GM18907 (cell line): ENCODE data around the gene COQ10B.
"Not testable (repeated sequence)": the region's sequence is repeated elsewhere in the genome, so short reads cannot be mapped to it uniquely, and the experiment has no call there.

Source experiments
- ATAC-seq: cut with Tn5 transposase; IDR thresholded peaks from one replicate; pipeline ENCODE4 v1.9.1; 2021; ENCODE audit warnings: mild to moderate bottlenecking, moderate library complexity; ENCODE audit not compliant: unreplicated experiment

Gene COQ10B

DNA sequence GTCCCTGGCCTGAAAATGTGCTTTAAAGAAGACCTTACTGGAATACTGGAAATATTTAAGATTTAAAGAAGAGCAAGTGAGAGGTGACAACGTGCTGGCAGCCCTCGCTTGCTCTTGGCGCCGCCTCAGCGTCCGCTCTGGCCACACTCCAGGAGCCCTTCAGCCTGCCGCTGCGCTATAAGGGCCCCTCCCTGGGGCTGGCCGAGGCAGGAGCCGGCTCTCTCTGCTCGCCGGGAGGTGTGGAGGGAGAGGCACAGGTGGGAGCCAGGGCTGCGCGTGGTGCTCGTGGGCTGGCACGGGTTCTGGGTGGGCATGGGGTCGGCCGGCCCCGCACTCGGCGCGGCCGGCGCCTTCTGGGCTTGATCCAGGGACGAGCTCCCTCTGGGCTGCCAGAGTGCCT, 2.9 kb upstream of the COQ10B start:
- no peak for ATAC-seq

- ATAC-seq: not testable (repeated sequence)
Measured at GRCh38 chr2:197450935-197451358, 2.4 kb upstream of the COQ10B start.

DNA sequence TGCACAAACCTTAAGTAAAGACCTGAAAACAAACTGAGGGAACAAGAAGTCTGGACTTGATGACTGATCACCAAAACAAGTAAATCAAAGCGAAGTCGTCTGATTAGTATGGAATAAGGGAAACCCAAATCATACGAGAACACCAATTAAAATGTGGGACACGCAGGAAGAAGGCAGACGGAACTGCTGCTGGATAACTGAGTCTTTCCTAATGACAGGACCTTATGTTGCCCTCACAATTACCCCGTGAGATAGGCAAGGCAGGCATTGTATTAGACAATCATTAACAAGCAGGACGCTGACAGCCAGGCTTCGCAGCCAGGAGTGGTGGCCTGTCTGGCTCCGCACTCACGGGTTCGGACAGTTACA, 614 bp upstream of the COQ10B start:
- ATAC-seq: no peak

GRCh38 chr2:197453914-197454398, 604 bp downstream of the COQ10B start:
- peak; percentile 43 for ATAC-seq

DNA sequence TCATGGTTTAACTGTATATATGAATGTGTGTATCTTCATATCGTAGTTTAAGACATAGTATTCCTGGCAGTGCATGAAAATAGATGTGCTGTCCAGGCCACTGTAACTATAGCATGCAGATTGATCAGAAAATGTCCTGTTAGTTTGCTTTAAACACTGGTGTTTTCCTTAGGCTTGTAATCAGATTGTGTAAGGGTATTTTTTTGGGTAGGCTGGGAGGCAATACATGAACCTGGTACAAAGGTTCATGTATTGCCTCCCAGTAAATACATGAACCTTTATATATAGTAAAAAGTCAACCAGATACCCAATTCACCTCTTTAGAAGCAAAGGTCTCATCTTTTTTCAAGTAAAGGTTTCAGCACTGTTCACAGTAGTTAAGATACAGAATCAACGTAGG, 1.6 kb downstream of the COQ10B start:
- no peak for ATAC-seq

GRCh38 chr2:197455428-197455827, 2.1 kb downstream of the COQ10B start:
- ATAC-seq: no peak

DNA sequence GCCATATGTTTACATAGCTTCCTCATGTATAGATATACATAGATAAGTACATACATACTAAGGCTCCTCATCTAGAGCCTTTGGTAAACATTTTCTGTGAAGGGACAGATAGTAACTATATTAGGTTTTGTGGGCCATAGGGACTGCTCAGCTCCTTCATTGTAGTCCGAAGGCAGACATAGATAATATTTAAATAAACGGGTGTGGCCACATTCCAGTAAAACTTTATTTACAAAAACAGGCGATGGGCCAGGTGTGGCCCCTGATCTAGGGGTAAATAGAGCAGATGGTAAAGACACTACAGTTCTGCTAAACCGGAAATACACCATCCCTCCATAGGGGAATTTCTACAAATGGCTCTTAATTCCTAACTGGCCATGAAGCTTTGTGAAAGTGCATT, 7.3 kb downstream of the COQ10B start:
- no peak for ATAC-seq

GRCh38 chr2:197461057-197461456, 7.7 kb downstream of the COQ10B start:
- ATAC-seq: no peak

GRCh38 chr2:197464175-197464574, 10.8 kb downstream of the COQ10B start:
- no peak for ATAC-seq

DNA sequence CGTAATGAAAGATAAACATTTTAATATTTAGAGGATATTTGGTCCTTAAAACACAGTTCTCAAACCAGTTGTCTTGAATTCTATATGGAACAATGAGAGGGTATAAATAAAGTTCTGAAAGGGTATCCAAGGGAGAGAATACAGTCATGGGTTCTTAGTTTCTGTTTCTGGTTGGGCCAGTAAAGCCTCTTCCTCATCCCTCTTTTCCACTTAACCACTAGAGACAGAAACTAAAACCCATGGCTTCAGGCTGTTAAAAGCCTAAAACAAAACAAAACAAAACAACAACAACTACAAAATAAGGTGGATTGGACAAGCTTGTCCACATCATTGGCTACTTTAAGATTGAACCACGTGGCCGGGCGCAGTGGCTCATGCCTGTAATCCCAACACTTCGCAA, 18.8 kb downstream of the COQ10B start:
- no peak for ATAC-seq

DNA sequence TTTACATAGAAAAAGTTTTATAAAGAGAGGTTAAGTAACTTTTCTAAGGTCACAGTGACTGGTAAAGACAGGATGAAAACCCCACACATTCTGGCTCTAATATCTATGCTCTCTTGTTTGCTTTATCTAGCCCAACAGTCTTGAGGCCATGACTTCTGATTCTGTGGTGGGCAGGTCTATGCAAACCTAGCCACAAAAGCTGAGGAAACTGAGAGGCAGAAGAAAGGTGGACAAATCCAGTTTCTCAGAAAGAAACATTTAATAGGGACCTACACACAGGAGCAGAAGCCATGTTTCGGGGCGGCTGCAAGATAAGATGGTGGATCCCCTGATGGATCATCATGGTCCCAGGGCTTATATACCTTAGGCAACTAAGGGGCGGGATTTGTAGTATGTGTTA, 24.4 kb downstream of the COQ10B start:
- ATAC-seq: no peak

DNA sequence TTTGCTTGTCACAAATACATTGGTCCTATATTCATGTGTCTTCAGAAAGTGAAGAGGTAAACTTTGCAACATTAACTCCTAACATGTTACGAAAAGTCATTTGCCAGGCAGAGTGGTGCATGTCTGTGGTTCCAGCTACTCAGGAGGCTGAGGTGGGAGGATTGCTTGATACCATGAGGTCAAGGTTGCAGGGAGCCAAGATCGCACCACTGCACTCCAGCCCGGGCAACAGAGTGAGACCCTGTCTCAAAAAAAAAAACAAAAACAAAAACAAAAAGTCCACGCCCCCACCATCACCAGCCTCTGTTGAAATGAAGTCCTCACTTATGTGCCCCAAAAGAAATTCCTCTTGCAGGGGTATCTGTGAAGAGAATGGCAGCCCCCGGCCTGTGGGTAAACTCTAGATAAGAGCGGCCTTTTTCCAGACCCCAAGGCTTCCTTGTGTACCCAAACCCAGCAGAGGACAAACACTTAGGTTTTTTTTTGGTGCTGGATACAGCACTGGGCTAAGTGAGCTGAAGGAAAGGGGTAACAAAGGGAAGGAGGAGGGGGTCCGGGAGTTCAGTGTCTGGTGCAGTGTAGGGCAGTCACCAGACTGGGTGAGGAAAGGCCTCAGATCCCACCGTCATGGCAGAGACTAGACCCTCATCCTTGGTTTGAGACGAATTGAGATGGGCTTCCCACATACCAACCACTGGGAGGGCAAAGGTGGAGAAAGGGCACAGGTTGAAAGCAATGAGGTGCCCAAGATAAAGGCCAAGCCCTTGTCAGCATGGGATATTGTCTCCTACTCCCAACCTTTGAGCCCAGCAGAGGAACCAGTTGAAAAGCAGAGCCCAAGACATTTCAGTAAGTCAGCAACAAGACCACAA, 27.0 kb downstream of the COQ10B start:
- ATAC-seq: no peak

GRCh38 chr2:197484248-197484647, 30.9 kb downstream of the COQ10B start:
- ATAC-seq: not testable (repeated sequence)

DNA sequence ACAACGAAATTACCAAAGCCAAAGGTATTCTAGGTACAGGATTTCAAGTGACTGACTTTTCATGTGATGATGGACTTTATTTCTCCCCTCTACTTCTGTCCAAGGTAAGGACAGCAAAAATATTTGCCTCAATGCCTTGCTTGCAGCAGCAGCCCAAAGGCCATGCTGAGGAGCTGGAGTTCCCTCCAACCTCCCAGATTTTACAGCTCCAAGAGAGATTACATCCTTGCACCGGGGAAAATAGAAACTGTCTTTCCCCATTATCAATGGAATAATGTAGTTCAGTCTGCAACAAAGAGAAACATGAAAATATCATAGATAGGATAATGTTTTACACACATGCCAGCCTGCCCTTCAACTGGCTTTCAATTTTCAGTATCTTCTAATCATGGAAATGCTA, 32.8 kb downstream of the COQ10B start:
- no peak for ATAC-seq

GRCh38 chr2:197487385-197487784, 34.0 kb downstream of the COQ10B start:
- ATAC-seq: no peak

DNA sequence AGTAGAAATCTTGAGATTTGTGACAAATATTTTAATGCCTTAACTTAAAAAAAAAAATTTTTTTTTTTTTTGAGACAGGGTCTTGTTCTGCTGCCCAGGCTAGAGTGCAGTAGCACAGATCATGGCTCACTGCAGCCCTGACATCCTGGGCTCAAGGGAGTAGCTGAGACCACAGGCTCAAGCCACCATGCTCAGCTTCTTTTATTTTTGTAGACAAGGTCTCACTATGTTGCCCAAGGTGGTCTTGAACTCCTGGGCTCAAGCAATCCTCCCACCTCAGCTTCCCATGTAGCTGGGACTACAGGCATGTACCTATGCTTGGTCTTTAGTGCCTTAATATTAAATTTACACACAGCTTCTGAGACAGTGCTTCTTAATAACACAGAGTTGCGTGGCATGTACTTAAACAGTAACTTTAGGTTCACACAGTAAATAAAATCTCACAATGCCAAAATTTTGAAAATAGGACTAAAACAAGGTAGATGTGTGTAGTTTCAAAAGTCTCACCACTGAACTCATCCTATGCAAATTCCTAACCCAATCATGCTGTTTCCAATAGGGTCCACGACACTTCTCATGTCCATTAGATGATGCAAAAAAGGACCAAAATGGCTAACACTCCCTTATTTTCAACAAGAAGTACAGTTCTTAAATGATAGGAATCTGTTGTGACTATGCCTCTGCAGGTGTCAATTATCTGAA, 42.2 kb downstream of the COQ10B start:
- no peak for ATAC-seq

DNA sequence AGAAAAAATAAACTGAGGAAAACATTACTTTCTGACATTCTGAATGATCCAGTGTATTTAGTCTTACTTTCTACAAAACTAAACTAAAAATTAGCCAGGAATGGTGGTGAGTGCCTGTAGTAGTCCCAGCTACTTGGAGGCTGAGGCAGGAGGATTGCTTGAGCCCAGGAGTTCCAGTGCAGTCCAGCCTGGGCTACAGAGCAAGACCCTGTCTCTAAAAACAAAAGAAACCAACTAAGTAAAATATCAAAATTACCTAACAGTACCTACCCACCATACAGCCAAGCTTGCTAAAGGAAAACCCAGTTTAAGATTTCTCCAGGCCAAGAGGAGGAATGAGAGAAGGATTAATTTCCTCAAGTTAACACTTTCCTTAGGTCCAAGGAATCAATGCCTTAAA, 43.3 kb downstream of the COQ10B start:
- no peak for ATAC-seq

GRCh38 chr2:197497326-197497725, 44.0 kb downstream of the COQ10B start:
- ATAC-seq: no peak

- ATAC-seq: no peak
Measured at GRCh38 chr2:197498235-197498936, 45.0 kb downstream of the COQ10B start.

DNA sequence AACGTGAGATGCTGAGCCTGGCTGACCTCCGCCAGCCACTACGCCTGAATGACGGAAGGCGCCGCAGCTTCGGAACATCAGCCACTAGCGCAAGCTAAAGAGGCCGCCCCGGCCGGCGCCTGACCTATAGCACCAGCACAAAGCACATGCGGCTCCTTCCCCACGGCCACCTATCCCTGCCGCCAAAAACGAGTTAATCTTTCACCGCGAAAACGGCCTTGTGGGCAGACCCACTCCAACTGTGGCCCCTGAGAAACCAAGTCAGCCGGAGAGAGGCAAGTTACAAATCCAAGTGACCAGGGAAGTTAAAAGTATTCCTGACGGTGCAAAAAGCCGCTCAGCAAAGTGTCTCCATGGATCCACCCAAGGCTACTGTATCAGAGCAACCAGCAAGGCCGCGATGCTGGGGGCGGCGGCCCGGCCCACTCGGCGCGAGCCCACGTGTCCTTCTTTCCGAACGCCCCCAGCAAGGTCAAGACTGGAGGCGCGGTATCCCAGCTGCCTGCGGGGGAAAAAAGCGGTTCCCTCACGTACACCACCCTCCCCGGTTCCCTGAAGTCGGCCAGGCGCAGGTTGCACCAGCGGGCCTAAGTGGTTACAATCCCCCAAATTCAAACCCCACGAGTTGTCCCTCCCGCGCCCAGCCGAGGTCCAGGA, 45.7 kb downstream of the COQ10B start:
- peak; percentile 22 for ATAC-seq
